GM21723 (cell line): ENCODE measurements around the gene CPEB3.
A peak's percentile ranks its signal among the peaks of the same experiment; 100 is the strongest.
"Not testable (repeated sequence)": the region's sequence is repeated elsewhere in the genome, so short reads cannot be mapped to it uniquely, and the experiment has no call there.

ENCODE experiments used
- ATAC-seq: cut with Tn5 transposase; IDR thresholded peaks from one replicate; pipeline ENCODE4 v1.9.1; 2021; ENCODE audit warnings: mild to moderate bottlenecking, moderate library complexity; ENCODE audit not compliant: unreplicated experiment

Gene CPEB3

DNA sequence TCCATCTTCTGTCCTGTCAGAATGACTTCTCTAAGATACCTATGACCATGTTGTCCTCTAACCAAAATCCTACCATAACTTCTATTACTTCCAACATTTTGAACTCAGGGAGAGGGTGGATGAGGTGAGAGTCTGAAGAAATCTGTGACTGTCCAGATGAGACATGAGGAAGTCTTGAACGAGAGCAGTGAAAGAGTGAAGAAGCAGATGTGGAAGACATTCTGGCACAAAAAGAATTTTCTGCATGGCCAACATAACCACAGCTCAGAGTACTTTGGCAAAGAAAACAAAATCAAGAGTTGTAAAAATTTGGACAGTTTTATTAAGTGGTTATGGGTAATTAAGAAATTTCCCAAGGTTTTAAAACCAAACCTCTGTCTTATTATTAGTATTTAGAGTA, 141.6 kb downstream of the CPEB3 start:
- ATAC-seq: no peak

DNA sequence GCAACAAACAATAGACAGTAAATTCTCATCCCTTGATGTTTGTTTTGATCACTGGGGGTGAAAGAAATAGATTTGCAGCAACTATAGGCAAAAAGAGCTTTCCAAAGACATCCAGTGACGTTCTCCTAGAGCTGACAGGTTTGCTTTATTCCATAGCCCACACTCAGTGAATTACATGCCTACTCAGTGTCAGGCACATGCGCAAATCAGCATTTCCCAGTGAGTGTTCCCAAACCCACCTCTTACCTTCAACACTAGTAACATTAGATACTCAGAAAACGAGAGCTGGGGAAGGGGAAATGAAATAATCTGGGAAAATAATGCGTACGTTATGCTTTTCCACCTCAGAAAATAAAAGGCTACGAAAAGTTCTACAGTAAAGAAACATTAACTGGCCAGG, 144.1 kb downstream of the CPEB3 start:
- no peak for ATAC-seq

DNA sequence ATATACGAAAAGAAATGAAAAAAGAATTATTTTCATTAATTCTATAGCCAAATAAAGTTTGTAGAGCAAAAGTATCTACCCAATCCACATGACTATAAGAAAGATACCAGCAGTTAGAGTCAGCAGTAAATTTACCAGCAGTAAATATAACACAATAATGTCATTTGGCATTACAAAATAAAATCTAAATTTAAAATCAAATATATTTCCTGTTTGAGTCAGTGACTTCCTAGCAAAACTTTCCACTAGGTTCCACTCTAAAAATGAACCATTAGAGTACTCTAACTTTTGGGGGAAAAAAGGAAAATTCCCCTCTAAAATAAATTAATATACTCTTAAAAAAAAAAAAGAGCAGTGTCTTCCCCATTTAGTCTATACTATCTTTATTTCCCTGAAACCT, 144.8 kb downstream of the CPEB3 start:
- no peak for ATAC-seq

DNA sequence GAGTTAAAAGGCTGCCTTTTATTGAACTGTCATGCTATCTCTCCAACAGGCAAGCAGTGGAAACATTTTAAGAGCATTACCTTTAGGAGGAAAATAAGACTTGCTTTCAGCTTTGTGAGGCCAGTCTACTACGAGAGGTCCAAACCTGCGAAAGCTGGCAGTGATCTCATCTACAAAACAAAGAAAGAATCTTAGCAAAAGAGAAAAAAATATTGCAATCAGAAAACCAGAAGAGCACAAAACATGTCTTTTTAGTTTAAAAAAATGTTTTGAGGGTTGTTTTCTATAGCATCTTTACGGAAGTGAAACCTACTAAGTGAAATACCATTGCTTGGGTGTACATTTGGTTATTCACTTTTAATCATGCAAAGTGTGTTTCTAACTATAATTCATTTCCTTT, 147.9 kb downstream of the CPEB3 start:
- peak; percentile 78 for ATAC-seq

DNA sequence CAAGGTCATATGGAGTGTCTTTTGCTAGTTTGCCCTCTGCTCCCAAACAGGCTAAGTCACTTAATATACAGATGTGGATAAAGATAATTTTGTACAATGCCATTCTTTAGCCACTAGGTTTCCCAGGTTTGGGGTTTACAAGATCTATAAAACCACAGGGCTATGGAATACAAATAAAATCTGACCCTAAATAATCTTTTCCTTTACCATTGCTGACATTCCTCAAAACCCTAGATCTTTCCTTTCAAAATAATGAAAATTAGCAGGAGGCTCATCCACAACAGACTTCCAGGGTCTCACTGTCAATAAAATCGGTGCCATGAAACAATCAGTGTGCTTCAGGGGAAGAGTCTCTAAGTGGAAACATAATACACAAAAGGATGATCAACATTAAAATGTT, 148.4 kb downstream of the CPEB3 start:
- ATAC-seq: no peak

DNA sequence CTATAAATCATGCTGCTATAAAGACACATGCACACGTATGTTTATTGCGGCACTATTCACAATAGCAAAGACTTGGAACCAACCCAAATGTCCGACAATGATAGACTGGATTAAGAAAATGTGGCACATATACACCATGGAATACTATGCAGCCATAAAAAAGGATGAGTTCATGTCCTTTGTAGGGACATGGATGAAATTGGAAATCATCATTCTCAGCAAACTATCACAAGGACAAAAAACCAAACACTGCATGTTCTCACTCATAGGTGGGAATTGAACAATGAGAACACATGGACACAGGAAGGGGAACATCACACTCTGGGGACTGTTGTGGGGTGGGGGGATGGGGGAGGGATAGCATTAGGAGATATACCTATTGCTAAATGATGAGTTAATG, 149.7 kb downstream of the CPEB3 start:
- ATAC-seq: not testable (repeated sequence)

DNA sequence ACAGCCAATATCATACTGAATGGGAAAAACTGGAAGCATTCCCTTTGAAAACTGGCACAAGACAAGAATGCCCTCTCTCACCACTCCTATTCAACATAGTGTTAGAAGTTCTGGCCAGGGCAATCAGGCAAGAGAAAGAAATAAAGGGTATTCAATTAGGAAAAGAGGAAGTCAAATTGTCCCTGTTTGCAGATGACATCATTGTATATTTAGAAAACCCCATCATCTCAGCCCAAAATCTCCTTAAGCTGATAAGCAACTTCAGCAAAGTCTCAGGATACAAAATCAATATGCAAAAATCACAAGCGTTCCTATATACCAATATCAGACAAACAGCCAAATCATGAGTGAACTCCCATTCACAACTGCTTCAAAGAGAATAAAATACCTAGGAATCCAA, 156.8 kb downstream of the CPEB3 start:
- ATAC-seq: not testable (repeated sequence)

DNA sequence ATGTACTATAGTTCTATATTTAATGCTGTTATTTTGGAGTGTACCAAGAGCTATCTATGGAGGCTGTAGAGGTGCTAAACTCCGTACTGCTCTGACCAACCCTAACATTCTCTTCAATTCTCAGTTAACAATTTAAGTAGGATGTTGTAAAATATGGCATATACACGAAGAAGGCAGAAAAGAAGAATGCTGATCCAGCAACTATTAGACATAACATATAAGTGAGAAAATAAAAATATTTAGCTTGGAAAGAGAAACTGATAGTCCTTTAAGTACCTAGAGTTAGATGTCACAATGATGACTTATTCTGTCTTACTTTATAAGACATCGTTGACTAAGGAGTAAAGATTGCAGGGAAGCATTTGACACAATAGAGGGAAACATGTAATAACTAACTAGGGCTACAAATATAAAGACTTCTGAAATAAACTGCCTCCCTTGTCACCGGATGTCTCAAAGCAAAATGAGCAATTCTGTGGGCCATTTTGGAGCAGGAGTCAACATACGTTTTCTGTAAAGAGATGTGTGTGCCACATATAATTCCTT, 159.5 kb downstream of the CPEB3 start:
- ATAC-seq: no peak

DNA sequence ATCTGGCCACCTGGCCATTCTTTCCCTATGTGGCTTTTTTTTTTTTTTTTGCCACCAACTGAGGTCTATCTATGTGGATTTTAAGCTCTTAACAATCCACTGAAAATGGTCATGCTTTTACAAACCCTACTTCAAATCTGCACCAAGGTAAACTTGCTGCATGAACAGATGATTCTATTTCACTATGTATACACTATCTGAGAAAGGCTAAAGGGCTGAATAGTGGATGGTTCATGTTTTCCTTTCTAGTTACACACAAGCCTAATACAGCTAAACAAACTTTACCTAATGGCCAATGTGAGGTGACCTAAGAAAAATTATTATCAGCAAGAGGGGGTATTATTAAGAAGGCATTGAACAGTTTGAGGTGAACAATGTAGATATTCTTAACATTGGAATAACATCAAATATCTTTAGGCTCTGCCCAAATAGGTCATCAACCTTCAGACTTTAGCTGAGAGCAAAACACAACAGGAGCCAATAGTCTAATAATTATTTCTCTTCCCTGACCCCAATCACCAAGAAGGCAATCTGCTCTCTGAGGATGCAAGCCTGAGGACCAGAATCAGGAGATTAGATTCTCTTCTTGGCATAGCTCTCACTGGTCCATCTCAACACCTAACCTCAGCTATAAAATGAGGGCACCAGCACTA, 160.1 kb downstream of the CPEB3 start:
- ATAC-seq: no peak

DNA sequence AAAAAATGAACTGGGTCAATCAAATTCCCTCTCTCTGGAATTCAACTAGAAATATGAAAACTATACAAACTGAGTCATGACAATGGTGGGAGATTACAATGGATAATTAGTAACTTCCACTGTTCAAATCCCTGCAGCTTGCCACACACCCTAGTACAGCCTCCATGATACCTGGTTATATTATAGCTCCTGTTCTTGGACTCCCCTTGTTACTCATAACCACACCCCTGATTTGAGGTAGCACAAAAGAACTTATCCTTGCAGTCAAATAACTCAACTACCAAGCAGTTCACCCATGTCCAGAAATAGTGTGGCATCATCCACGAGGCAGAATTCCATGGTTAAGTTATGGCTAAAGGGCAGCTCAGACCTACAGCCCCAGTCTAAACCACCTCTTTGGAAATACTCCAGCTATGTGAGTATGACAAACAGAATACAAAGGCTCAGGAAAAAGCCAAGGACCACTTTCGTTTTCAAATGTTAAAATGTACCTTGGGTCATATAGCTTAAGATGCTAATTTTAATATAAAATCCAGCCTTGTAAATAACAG, 164.7 kb downstream of the CPEB3 start:
- ATAC-seq: no peak

DNA sequence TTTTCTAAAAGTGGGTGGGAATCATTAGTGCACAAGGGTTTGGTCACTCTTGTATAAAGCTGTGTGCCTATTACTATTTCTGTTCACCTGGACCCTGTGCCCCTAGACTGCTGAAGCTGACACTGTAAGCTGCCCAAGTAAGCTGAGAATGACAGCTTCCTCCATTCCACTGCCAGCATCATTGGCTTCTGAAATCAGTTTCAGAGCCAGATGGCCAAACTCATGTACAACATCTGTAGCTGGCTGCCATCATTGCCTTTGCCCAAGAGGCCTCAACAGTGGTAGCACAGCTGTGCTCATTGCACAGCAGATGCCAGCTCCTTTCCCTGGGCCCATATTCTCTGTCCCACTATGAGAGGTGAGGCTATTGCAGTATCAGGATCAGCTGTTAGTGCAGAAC, 165.7 kb downstream of the CPEB3 start:
- ATAC-seq: no peak

DNA sequence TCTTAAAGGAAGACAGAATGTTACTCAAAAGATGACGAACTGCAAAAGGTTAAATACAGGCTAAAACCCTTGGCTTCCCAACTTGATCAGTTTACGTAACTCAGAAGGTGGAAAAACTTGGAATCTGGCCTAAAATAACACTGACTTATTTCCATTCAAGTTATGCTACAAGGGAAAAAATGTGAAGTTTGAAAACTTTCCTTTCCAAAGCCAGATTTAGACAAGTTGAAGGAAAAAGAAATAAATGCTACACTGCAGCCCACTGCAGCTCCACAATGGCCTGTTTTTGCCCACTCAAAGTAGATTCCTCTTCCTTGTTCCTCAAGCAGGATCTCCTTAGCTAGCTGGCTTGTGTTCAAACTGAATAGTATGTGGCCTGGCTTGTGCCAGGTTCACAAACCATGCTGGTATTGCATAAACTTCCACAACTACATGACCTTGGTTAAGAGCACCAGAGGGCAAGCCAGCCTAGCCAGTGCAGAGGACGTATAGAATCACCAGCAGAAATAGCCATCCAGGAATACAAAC, 166.2 kb downstream of the CPEB3 start:
- no peak for ATAC-seq

DNA sequence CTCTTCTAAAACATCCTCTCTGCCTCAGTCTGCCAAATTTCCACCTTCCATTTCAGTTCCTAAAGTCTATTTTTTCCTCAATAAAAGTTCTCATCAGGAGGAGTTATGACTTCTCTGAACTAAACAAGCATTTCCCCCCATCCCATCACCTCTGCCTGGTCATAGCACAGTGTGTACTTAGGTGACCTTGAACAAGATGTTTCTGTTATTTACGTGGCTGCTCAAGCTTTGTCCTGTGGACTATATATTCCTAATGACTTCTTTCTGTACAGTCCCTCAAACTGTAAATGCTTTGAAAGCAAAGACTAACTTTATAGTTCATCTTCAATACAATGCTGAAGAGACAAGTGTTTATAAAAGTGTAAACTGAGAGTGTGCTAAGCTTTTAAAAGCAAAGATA, 166.9 kb downstream of the CPEB3 start:
- no peak for ATAC-seq

DNA sequence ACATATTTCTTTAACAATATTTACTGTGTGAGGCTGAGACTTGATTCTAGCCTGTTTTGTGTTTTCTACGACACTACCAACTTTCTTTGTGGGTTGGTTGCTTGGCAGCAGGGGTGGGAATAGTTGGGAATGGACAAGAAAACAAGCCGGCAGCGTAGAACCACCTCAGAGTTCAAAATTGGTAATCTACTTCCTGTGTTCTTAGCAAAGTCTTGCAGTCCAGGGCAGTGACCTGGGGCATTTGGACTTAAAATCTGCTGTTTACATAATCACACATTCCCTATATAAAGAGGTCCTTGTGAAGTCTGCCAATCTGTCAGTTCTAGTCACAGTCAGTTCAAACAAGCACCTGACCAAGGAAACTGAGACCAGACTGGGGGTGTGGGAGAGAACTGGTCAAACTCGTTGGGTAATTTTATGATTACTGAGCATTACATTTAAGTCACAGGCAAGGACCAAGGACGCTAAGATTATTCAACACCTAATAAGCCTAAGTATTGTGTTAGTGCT, 167.9 kb downstream of the CPEB3 start:
- no peak for ATAC-seq

DNA sequence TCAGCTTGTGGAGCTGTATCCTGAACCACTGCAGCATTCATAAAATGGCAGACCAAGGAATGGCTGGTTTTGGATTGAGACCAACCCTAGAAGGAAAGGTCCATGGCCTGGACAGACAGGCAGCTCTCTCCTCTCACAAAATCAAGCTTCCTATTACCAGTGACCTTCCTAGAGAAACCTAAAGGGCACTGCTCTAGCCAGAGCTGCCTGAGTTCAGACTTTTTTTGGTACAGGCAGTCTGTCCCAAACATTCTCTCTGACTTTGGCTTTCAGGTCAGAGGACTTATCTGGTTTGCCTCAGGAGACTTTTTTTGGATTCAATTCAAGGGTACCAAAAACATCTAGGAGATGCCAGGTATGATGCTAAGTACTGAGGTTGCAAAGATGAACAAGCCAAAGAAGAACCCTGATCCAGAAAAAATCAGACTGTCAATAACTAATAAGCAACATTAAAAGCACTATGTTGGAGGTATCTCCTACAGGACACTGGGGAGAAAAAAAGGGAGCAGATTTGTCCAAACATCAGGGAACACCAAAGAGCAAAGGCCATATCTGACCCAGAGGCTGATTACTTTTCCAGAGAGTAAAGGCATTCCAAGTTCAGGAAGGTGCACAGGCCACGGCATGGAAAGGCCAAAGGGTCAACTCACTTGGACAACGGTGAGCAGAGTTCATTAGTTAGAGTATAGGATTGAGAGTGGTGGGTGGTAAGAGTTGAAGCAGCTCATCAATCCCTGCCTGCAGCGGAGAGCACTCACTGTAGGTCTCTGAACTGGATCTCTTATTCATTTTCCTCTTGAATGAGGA, 169.0 kb downstream of the CPEB3 start:
- no peak for ATAC-seq

DNA sequence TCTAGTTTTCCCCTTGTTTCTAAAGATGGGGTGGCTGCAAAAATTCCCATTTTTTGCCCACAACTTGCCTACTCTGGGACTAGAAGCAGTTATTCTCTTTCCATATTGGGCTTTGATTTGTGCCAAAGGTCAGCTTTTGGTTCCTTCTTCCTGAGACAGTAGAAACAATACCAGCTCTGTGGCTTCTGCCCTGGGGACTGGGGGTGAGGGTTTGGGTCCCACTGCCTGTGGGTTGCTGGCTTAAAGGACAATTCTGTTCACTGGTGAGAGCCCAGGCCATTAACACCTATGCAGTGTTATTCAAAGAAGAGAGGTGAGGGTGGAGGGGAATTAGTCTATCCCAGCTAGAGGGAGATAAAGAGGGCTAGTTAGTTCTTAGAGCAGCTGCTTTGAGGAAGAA, 171.5 kb downstream of the CPEB3 start:
- ATAC-seq: no peak

DNA sequence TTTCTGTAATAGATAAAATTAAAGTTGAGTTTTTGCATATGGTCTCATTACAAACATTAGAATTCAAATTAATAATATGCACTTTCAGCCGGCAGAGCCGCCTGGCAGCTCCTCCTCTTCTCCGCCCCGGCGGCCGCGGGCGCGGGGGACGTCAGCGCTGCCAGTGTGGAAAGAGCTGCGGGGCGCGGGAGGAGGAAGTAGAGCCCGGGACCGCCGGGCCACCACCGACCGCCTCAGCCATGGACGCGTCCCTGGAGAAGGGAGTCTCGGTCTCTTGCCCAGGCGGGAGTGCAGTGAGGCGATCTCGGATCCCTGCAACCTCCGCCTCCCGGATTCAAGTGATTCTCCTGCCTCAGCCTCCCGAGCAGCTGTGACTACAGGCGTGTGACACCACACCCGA, 176.0 kb downstream of the CPEB3 start:
- ATAC-seq: not testable (repeated sequence)

DNA sequence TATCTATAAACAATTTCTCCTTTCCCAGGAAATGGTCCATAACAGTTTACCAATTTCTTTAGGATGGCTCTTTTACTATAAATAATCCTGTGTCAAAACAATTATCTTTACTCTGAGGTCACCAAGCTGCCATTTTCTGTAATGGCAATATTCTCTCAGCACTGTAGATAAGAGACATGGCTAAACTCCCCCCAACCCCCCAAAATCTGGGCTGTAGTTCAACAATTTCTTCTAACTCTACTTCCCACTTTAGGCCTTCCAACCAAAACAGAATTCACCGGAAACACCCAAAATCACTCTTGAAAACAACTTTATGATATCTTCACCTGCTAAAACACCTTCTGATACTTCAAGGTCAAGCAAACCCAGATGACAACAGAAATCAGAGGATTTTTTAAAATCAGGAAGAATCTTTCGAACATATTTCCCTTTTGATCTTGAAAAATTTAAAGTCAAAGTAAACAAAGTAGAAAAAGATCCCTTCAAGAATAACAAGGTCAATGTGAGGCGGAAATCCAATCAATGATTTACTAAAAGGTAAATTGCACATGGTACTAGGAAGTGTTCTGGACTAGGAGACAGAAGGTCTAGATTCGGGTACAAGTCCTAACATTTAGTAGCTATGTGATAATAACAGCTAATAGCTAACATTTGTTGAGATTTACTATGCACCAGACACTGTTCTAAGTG, 176.8 kb downstream of the CPEB3 start:
- no peak for ATAC-seq

DNA sequence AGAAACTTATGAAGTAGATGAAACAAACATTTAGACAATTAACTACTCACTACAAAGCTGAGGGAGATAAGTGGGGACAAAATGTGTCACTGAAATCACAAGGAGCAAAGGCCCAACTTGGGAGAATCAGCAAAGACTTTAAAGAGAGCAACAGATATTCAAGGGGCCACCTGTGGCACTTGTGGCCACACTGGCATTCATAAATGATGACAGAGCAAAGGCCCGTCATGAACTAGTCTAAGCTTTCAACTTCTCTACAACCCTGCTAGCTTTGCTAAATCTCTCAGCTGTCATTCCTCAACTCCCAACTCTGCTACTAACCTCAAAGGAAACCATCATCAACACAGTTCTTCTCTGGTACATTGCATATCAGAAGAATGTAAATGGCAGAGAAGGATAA, 178.4 kb downstream of the CPEB3 start:
- no peak for ATAC-seq

DNA sequence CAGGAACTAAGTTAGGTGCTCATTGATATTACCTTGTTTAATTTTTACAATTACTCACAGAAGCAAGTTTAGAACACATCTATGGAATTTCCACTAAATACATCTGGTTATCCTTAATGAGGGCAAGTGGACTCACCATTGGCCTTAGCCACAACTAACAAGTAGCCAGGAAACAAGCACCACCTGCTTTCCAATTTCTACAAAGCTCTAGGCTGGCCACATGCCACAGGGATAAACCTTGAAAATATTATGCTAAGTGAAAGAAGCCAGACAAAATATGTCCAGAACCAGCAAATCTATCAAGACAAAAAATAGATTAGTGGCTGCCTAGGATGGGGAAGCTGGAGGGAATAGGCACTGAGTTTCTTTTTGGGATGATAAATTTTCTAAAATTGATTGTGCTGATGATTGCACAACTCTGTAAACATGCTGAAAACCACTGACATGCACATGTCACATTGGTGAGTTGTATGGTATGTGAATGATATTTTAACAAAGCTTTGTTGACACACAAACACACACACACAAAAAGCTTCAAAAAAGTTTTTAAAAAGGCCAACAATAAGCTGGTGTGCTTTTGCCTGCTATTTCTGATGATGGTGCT, 179.4 kb downstream of the CPEB3 start:
- ATAC-seq: no peak
